NCI-H2029 (cell line): ENCODE data around the gene ATF1.
"Not testable (repeated sequence)": the region's sequence is repeated elsewhere in the genome, so short reads cannot be mapped to it uniquely, and the experiment has no call there.

Source experiments
- DNase-seq: peaks from one replicate; lab custom pipeline; 2025; lab: John Stamatoyannopoulos, UW

ATF1 gene

GRCh38 chr12:50753232-50753769 lies 10.6 kb upstream of the ATF1 start:
- no peak for DNase-seq

GRCh38 chr12:50764286-50765094 lies 589 bp downstream of the ATF1 start:
- DNase-seq, result peak; percentile 88

GRCh38 chr12:50765095-50765911 lies 1.4 kb downstream of the ATF1 start:
- DNase-seq, result peak; percentile 21

- DNase-seq, result no peak
These were observed 4.5 kb downstream of the ATF1 start for GRCh38 chr12:50768391-50768790.

GRCh38 chr12:50768813-50769212 lies 4.9 kb downstream of the ATF1 start:
- DNase-seq, result not testable (repeated sequence)

GRCh38 chr12:50771409-50771808 lies 7.5 kb downstream of the ATF1 start:
- no peak for DNase-seq

- DNase-seq, result no peak
These were observed 8.6 kb downstream of the ATF1 start for GRCh38 chr12:50772470-50772869.

- DNase-seq, result no peak
These were observed 9.0 kb downstream of the ATF1 start for GRCh38 chr12:50772877-50773276.

- no peak for DNase-seq
These were observed 11.3 kb downstream of the ATF1 start for GRCh38 chr12:50775251-50775650.

GRCh38 chr12:50776749-50777728 lies 13.1 kb downstream of the ATF1 start:
- no peak for DNase-seq

GRCh38 chr12:50778663-50779590 lies 15.0 kb downstream of the ATF1 start:
- no peak for DNase-seq

GRCh38 chr12:50780013-50780412 lies 16.1 kb downstream of the ATF1 start:
- DNase-seq, result no peak

- DNase-seq, result no peak
These were observed 20.6 kb downstream of the ATF1 start for GRCh38 chr12:50784501-50784900.

- DNase-seq, result no peak
These were observed 21.6 kb downstream of the ATF1 start for GRCh38 chr12:50785406-50786001.

- no peak for DNase-seq
These were observed 22.8 kb downstream of the ATF1 start for GRCh38 chr12:50786498-50787231.

GRCh38 chr12:50787618-50788017 lies 23.7 kb downstream of the ATF1 start:
- no peak for DNase-seq

- DNase-seq, result no peak
These were observed 24.7 kb downstream of the ATF1 start for GRCh38 chr12:50788561-50788960.

GRCh38 chr12:50790081-50790480 lies 26.2 kb downstream of the ATF1 start:
- no peak for DNase-seq

- no peak for DNase-seq
These were observed 36.0 kb downstream of the ATF1 start for GRCh38 chr12:50799908-50800307.
